SU-DHL-6 (cell line): ENCODE measurements around the gene MAML2.

Source experiments
- EZH2phosphoT487 ChIP-seq: fragments of 200-600 bp; sonication (generic), shearing (Covaris generic); conservative IDR thresholded peaks from 2 replicates; pipeline ENCODE4 v1.6.1; 2018; ENCODE audit warnings: mild to moderate bottlenecking, antibody characterized with exemption, low read length, moderate library complexity, mixed read lengths
- TF ChIP-seq, protein P1 (sequence below): fragments of 200-600 bp; sonication (generic); IDR thresholded peaks from one replicate; pipeline ENCODE4 v1.5.1; 2017; ENCODE audit warnings: antibody characterized with exemption, mild to moderate bottlenecking, low read length, moderate library complexity; ENCODE audit not compliant: insufficient read depth, poor library complexity, severe bottlenecking

GRCh38 chr11:96112192-96113128 is 230.5 kb downstream of the MAML2 start:
- TF ChIP-seq, protein P1, sequence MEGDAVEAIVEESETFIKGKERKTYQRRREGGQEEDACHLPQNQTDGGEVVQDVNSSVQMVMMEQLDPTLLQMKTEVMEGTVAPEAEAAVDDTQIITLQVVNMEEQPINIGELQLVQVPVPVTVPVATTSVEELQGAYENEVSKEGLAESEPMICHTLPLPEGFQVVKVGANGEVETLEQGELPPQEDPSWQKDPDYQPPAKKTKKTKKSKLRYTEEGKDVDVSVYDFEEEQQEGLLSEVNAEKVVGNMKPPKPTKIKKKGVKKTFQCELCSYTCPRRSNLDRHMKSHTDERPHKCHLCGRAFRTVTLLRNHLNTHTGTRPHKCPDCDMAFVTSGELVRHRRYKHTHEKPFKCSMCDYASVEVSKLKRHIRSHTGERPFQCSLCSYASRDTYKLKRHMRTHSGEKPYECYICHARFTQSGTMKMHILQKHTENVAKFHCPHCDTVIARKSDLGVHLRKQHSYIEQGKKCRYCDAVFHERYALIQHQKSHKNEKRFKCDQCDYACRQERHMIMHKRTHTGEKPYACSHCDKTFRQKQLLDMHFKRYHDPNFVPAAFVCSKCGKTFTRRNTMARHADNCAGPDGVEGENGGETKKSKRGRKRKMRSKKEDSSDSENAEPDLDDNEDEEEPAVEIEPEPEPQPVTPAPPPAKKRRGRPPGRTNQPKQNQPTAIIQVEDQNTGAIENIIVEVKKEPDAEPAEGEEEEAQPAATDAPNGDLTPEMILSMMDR = no peak
- no peak for TF ChIP-seq EZH2phosphoT487
